Thoracic aorta (tissue), 2 donors: ENCODE data around the gene COL12A1. TPM values are rescaled to one million over a fixed set of nuclear protein-coding genes. Genes with fewer than 3 reads are reported as not detected.

Source experiments
- ATAC-seq: fragments of 150-250 bp; one replicate; pipeline ENCODE4 v1.8.0; 2017; ENCODE audit warnings: low read depth; ENCODE audit not compliant: insufficient number of reproducible peaks, low FRiP score
- DNase-seq: peaks from one replicate; pipeline ENCODE4 v3.0.0-alpha.2; 2020; ENCODE audit warnings: low spot score
- H3K27ac ChIP-seq, 2 donors: fragments of 200-600 bp; sonication (generic); 1 replicate in 1 of 2; 2 replicates in 1 of 2; pipeline ENCODE4 v1.5.1; 2016; ENCODE audit warnings: mild to moderate bottlenecking in 2 of 2, moderate library complexity in 2 of 2
- H3K27me3 ChIP-seq: fragments of 200-600 bp; sonication (generic); replicated peaks from 2 replicates; pipeline ENCODE4 v1.6.0; 2016; ENCODE audit warnings: mild to moderate bottlenecking; ENCODE audit not compliant: insufficient read depth
- H3K36me3 ChIP-seq: fragments of 200-600 bp; sonication (generic); one replicate; pipeline ENCODE4 v1.5.1; 2016
- H3K4me1 ChIP-seq, 2 donors: fragments of 200-600 bp; sonication (generic); 1 replicate in 1 of 2; 2 replicates in 1 of 2; pipeline versions ENCODE4 v1.5.1 to v1.6.0; 2016; ENCODE audit warnings: low read depth in 2 of 2, mild to moderate bottlenecking in 1 of 2; ENCODE audit not compliant: control insufficient read depth in 1 of 2
- H3K4me3 ChIP-seq: fragments of 200-600 bp; sonication (generic); 2 replicates; pipeline ENCODE4 v1.5.1; 2016; ENCODE audit warnings: mild to moderate bottlenecking
- H3K9me3 ChIP-seq: fragments of 200-600 bp; sonication (generic); 2 replicates; pipeline ENCODE4 v1.5.1; 2016
- total RNA-seq, 2 donors: library from RNA; depleted of rRNA; stranded (reverse); fragments of >200 nt; gene quantifications; one replicate each; pipeline versions ENCODE4 v1.1.0 to v1.2.3, GENCODE V29; 2016
- TF ChIP-seq, protein P1 (sequence below): fragments of 200-600 bp; sonication (generic); IDR thresholded peaks from one replicate; pipeline ENCODE4 v1.5.1; 2019; ENCODE audit warnings: antibody characterized with exemption

Gene COL12A1
- total RNA-seq, 2 donors from 2014 or later: 92.3 to 131 TPM

DNA sequence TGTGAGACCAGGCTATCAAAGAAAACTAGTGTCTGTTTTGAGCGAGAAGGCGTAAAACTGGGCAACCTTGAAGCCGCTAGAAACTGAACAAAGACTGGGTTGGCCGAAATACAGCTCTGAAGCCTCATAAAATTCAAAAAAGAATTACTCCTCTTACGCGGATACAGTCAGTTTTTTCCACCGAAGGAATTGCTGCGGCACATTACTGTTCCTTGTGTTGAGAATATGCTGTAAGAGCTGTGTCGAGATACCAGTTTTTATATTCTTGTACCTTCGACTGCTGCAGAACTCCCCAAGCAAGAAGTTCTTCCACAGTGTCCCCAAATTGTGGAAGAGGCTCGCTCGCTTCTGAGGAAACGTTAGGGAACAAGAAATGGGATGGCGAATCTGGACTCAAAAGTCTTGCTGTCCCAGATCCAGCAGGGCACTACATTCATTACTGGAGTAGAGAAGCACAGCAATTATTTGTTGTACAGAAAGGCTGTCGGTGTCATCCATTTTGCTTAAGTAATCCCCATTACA is 38.3 kb upstream of the COL12A1 start:
- Histone ChIP-seq H3K27ac (peak overlapping the region; percentile 87 to 92), H3K36me3 (peaks cover under 1% of the 10 kb centered on the region), H3K27me3 (no peaks in the 10 kb centered on the region), H3K4me3 (peak overlapping the region; percentile 81), H3K9me3 (no peaks in the 10 kb centered on the region), H3K4me1 (peaks cover 20% of the 10 kb centered on the region in 2 donors)
- no peak for DNase-seq
- TF ChIP-seq, protein P1, sequence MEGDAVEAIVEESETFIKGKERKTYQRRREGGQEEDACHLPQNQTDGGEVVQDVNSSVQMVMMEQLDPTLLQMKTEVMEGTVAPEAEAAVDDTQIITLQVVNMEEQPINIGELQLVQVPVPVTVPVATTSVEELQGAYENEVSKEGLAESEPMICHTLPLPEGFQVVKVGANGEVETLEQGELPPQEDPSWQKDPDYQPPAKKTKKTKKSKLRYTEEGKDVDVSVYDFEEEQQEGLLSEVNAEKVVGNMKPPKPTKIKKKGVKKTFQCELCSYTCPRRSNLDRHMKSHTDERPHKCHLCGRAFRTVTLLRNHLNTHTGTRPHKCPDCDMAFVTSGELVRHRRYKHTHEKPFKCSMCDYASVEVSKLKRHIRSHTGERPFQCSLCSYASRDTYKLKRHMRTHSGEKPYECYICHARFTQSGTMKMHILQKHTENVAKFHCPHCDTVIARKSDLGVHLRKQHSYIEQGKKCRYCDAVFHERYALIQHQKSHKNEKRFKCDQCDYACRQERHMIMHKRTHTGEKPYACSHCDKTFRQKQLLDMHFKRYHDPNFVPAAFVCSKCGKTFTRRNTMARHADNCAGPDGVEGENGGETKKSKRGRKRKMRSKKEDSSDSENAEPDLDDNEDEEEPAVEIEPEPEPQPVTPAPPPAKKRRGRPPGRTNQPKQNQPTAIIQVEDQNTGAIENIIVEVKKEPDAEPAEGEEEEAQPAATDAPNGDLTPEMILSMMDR: no peak
- peak; percentile 21 for ATAC-seq

DNA sequence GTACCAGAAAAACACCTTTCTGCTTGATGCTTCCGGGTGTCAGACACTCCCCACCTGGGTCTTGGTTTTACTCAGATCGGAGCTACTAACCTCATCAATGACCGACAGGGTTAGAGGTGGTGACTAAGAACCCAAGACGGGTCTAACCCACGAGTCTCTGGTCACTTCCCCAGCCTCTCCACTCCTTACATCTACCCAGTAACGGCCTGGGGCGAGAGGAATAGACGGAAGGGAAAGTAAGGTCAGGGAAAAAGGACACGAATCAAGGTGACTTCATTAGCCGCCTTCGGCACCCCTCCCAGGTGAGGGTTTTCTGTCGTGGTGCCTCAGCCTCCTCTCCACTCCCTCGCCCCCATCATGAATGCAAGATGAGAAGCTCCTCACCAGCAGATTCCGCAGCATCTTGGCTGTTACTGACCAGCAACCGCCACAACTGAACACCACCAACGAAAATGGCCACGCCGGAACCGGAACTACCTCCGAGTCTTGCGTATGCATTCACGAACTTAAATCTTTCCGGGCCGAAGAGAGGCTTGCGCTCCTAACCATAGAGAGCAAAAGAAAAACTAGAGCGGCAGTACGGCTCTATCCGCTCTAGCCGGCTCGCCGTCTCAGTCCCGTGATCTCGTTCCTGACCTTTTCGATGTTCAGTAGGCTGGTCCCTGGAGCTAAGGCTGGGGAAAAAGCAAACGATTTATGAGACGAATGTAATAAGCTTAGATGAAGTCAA is 37.6 kb upstream of the COL12A1 start, which contains the start of gene COX7A2:
Gene COX7A2, minus strand, starts transcription at position 469 of the 730 bp plus-strand sequence. Its CDS starts 67 bp downstream, at position 402.
- peak; percentile 73 for DNase-seq
- TF ChIP-seq, protein P1: no peak
- ATAC-seq: peak; percentile 99
- Histone ChIP-seq H3K27me3 (no peaks in the 10 kb centered on the region), H3K9me3 (no peaks in the 10 kb centered on the region), H3K36me3 (peaks cover 6% of the 10 kb centered on the region), H3K4me1 (peaks cover 20% of the 10 kb centered on the region in 2 donors), H3K4me3 (peak within 1 kb of the TSS; percentile 81), H3K27ac (peak within 1 kb of the TSS; percentile 87 to 92)

DNA sequence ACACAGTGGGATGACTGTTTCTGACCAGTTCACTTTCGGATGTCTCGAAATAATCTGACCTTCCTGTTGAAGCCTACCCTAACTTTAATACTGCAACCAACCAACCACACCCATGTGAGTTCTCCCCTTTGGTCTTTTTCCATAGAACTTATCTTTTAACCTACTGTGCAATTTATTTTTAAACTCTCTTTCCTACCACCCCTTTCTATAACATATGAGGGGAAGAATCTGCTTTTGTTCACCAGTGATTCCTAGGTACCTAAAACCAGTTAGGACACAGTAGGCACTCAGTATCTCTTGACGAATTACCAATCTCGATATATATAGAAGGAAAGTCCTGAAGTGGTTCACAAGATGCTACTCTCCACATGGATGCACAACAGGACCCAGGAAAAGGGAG is 30.8 kb upstream of the COL12A1 start:
- H3K36me3 ChIP-seq: peaks cover 12% of the 10 kb centered on the region

DNA sequence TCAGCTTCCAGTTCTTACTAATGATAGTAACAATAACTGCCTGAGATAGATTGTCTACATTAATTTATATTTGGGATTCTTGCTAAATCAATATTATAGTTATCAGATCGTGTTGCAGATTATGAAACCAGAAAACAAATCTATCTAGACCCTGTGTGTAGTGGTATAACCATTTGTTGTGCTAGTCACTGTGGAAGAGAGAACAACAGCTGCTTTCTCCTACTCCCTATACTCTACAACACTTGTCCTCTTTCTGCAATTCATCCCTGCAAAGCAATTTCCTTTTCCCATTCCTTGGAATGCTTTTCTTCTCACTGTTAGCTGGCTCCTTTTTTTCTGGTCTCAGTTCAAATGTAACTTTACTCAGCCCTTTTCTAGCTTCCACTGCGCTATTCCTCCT is 29.4 kb upstream of the COL12A1 start:
- Histone ChIP-seq H3K4me1 (peaks cover 7 to 14% of the 10 kb centered on the region in 2 donors), H3K4me3 (no peak overlapping the region), H3K27ac (no peak overlapping the region), H3K9me3 (no peaks in the 10 kb centered on the region), H3K36me3 (peaks cover 12% of the 10 kb centered on the region), H3K27me3 (no peaks in the 10 kb centered on the region)
- no peak for ATAC-seq
- TF ChIP-seq, protein P1: no peak
- no peak for DNase-seq

More for the DNA sequence above, 30.8 kb upstream of the COL12A1 start:
- H3K4me3 ChIP-seq: no peak overlapping the region
- TF ChIP-seq, protein P1: no peak
- H3K9me3 ChIP-seq: no peaks in the 10 kb centered on the region
- peaks cover 17 to 21% of the 10 kb centered on the region in 2 donors for H3K4me1 ChIP-seq
- ATAC-seq (no peak), DNase-seq (no peak)
- no peak overlapping the region for H3K27ac ChIP-seq
- no peaks in the 10 kb centered on the region for H3K27me3 ChIP-seq

DNA sequence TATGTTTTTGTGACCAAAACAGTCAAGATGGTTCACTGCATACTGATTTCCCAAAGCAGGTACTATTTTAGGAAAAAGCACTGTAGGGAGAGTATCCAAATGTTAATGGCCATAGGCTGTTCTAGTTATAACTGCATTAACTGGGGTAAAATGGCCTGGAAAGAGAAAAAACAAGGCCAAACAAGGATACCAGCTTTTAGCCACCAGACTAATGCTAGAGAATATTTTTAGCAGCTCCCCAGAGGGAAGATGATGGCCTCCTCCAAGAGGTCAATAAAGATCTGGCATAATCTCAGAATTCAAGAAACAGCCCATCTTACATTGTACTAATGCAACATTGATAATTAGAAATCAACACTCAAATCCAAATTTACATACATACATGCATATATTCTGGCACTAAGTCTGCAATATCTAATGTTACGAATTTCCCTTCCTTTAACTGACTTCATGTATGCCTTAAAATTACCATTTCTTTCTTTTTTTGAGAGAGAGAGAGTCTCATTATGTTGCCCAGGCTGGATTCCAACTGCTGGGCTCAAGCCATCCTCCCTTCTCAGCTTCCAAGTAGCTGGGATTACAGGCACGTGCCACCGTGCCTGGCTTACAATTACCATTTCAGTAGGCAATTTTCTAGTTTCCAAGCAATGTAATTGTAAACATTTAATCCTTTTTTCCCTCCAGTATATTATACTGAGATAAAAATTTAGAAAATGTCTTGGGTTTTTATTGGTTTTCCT is 28.4 kb upstream of the COL12A1 start:
- H3K9me3 ChIP-seq: no peaks in the 10 kb centered on the region
- H3K27me3 ChIP-seq: no peaks in the 10 kb centered on the region
- ATAC-seq: no peak
- TF ChIP-seq, protein P1: no peak
- no peak for DNase-seq
- peaks cover 7 to 14% of the 10 kb centered on the region in 2 donors for H3K4me1 ChIP-seq
- peaks cover 12% of the 10 kb centered on the region for H3K36me3 ChIP-seq
- H3K27ac ChIP-seq: peak overlapping the region in 1 of 2 donors; percentile 38
- no peak overlapping the region for H3K4me3 ChIP-seq
